Subcutaneous adipose tissue (tissue), 4 donors: ENCODE data around the gene ALPL. TPM values are rescaled to one million over a fixed set of nuclear protein-coding genes. Genes with fewer than 3 reads are reported as not detected.

Source experiments
- CTCF ChIP-seq: fragments of 450-650 bp; IDR thresholded peaks from one replicate; pipeline ENCODE4 v1.5.1; 2016; ENCODE audit warnings: low read depth, mild to moderate bottlenecking, control low read depth, antibody characterized with exemption, moderate library complexity
- total RNA-seq, 4 donors: library from RNA; depleted of rRNA; stranded (reverse); fragments of >200 nt; gene quantifications; one replicate each; pipeline ENCODE4 v1.1.0, GENCODE V29; 2016

ALPL gene
- total RNA-seq, 4 donors from 2014 or later, result 2.6 to 17.7 (median 9.5) TPM

DNA sequence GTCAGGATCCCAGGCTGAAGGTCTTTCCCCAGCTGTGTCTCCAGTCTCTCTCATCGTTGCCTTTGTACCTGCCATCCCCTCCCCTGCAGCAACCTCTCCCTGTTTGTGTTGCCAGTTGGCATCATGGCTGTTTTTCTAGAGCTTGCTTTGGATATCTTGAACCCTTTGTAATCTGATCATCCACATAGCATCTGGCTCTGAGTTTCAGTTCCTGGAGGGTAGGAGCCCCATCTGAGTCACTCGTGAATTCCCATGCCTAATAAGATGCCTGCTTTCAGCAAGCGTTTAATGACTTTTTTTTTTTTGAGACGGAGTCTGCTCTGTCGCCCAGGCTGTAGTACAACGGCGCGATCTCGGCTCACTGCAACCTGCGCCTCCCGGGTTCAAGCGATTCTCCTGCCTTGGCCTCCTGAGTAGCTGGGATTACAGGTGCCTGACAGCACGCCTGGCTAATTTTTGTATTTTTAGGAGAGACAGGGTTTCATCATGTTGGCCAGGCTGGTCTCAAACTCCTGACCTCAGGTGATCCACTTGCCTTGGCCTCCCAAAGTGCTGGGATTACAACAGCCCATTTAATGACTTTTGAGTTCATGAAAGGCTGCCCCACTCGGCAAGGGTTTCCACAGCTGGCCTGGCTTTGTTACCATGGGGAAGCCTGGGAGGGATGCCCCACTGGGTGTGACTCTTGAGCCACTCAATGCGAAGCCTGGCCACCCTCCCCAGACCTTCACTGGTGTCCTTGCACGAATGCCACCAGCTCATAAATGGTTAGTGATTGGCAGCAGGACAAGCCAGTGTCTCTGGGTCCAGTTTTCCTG lies 11.9 kb downstream of the ALPL start:
- TF ChIP-seq CTCF, result no peak

GRCh38 chr1:21521717-21522060 lies 12.5 kb downstream of the ALPL start:
- TF ChIP-seq CTCF, result no peak

DNA sequence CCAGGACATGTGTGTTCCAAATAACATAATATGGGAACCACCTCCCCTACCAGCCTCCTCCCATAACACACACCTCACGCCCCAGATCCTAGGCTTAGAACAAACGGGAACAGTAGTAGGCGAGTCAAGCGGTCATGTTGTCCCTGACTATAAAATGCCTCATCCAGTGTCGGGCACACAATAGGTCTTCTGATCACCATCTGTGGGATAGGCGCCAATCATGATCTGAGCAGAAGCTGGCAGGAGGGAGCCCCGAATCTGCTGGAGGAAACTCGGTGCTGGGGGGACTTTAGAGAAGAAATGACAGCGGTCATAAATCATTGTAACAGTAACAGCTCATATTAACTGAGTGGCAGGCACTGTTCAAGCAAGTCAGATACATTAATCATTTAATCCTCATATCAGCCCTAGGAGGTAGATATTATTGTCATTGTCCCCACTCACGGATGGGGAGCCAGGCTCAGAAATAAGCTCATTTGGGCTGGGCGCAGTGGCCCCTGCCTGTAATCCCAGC lies 13.4 kb downstream of the ALPL start:
- TF ChIP-seq CTCF, result no peak

DNA sequence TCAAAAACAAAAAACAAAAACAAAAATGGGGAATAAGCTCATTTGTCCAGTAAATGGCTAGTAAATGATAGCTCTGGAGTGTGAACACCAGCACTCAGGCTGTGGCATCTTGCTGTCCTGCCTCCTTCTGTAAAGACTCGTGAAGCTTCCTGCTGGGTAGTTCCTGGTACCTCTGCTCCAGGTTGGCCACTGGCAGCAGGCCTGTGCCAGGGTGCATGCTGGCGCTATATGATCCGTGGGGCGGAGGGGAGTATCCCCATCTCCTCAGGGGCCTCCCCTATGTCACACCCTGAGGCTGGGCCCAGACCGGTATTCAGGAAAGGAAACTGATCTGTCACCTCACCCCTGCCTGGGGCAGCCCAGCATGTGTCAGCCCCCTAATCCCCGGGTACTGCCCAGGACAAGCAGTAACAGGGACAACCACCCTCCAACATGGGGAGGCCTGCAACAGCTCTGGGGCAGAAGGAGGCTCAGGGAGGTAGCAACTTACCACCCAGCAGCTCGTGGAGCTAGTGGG lies 14.1 kb downstream of the ALPL start:
- TF ChIP-seq CTCF, result no peak

DNA sequence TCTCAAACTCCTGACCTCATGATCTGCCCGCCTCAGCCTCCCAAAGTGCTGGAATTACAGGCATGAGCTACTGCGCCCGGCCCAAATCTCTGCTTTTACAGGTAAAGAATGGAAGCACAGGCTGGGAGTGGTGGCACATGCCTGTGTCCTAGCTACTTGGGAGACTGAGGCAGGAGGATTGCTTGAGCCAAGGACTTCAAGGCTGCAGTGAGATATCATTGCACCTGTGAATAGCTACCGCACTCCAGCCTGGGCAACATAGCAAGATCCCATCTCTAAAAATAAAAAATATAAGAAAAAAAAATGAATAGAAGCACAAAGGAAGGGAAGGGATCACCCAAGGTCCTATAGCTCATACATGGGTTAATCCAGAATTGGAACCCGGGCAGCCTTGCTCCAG lies 15.0 kb downstream of the ALPL start:
- TF ChIP-seq CTCF, result no peak

GRCh38 chr1:21524686-21525339 lies 15.6 kb downstream of the ALPL start:
- TF ChIP-seq CTCF, result no peak

DNA sequence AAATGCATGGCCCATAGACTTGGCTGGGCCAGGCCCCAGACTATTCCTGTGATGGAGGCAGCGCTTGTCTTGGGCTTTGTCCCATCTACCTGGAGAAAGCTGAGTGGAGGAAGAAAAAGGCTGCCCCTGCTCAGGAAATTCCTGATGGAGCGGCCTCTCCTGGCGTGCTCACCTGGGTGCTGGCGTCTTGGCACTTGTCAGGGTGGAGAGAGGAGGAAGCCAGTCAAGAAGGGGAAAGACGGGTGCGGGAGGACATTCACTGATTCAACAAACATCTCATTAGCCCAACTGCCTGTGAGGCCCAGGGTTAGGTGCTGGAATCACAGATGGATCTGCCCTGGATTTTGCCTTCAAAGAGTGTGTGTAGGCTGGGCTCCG lies 16.1 kb downstream of the ALPL start:
- TF ChIP-seq CTCF, result no peak
